Naive thymus-derived CD8-positive, alpha-beta T cell (primary cell): ENCODE data around the gene CAMTA1. TPM values are rescaled to one million over a fixed set of nuclear protein-coding genes. Genes with fewer than 3 reads are reported as not detected.
A peak's percentile ranks its signal among the peaks of the same experiment; 100 is the strongest.
"Not testable (repeated sequence)": the region's sequence is repeated elsewhere in the genome, so short reads cannot be mapped to it uniquely, and the experiment has no call there.

ENCODE experiments used
- ATAC-seq, 2 donors: fragments of 150-1000 bp; cut with Tn5 transposase in 1 of 2; sonication (Bioruptor Pico), chemical (Tn5 transposase) in 1 of 2; 1 replicate in 1 of 2; 2 replicates in 1 of 2; pipeline ENCODE4 v1.10.0; 2021; ENCODE audit warnings: mild to moderate bottlenecking in 2 of 2, moderate library complexity in 2 of 2
- POLR2A ChIA-PET: fragments of 350-600 bp; sonication (Branson Sonifier 250); formaldehyde crosslinking; loops from one replicate; lab custom pipeline; 2021; ENCODE audit warnings: antibody characterized with exemption; lab: Charles Lee
- DNase-seq, 10 donors: peaks; one replicate each; pipeline versions ENCODE4 v3.0.0 to v3.0.0-alpha.2; 2020 to 2022
- H3K27ac Mint-ChIP-seq, 10 donors: one replicate each; pipeline ENCODE4 v1.8.0; 2020 to 2022; ENCODE audit warnings: mild to moderate bottlenecking in 10 of 10, mixed read lengths in 10 of 10, moderate library complexity in 4 of 10, inconsistent platforms in 1 of 10
- H3K27me3 Mint-ChIP-seq, 5 donors: one replicate each; pipeline ENCODE4 v1.8.0; 2021 to 2022; ENCODE audit warnings: mixed read lengths in 5 of 5
- H3K36me3 Mint-ChIP-seq, 3 donors: one replicate each; pipeline ENCODE4 v1.8.0; 2020 to 2022; ENCODE audit warnings: mixed read lengths in 3 of 3, mild to moderate bottlenecking in 2 of 3, inconsistent platforms in 1 of 3
- H3K4me1 Mint-ChIP-seq, 4 donors: one replicate each; pipeline ENCODE4 v1.8.0; 2021 to 2022; ENCODE audit warnings: mixed read lengths in 4 of 4
- H3K4me3 Mint-ChIP-seq, 10 donors: one replicate each; pipeline ENCODE4 v1.8.0; 2020 to 2022; ENCODE audit warnings: mild to moderate bottlenecking in 10 of 10, mixed read lengths in 10 of 10, moderate library complexity in 6 of 10, inconsistent platforms in 1 of 10
- H3K9me3 Mint-ChIP-seq, 9 donors: one replicate each; pipeline ENCODE4 v1.8.0; 2020 to 2022; ENCODE audit warnings: mixed read lengths in 9 of 9, mild to moderate bottlenecking in 3 of 9, inconsistent platforms in 1 of 9, moderate library complexity in 1 of 9
- polyA plus RNA-seq, 3 donors: library from polyadenylated mRNA; unstranded; fragments of 300-500 nt; fragmentation: Illumina TruSeq; gene quantifications; one replicate each; pipeline ENCODE4 v1.2.3, GENCODE V29; 2021
- total RNA-seq, 8 experiments: library from RNA in 2 of 8; stranded (reverse) in 2 of 8; gene quantifications; one replicate each; pipeline ENCODE4 v1.2.3 and lab custom pipeline; 2021 to 2026

CAMTA1 gene
- total and polyA plus RNA-seq, 5 experiments from 2014 or later = 32.6 to 78.3 (median 47.3) TPM

GRCh38 chr1:7705048-7705907 is 920.0 kb downstream of the CAMTA1 start:
- DNase-seq (peak in 9 of 10 donors; percentile 14 to 78 (median 43)), ATAC-seq (peak; percentile 9 to 12)
- Mint-ChIP-seq H3K4me1 (peaks cover 4 to 23% (median 9%) of the 10 kb centered on the region in 4 donors), H3K27me3 (peaks cover 28 to 63% (median 45%) of the 10 kb centered on the region in 5 donors), H3K9me3 (peaks cover 0 to 2% (median 0%) of the 10 kb centered on the region in 9 donors), H3K4me3 (peak overlapping the region; percentile 64 to 91 (median 81)), H3K27ac (peak overlapping the region; percentile 25 to 85 (median 64)), H3K36me3 (no peaks in the 10 kb centered on the region)
- POLR2A ChIA-PET = interaction anchor here (0.8 kb wide), 1 partner anchor 1172 kb away, joined by 3 read pairs; no protein-coding TSS in a partner anchor

- H3K27ac Mint-ChIP-seq = peak overlapping the region in 5 of 10 donors; percentile 25 to 71 (median 63)
- peaks cover 0 to 2% (median 0%) of the 10 kb centered on the region in 9 donors for H3K9me3 Mint-ChIP-seq
- ATAC-seq (no peak), DNase-seq (no peak)
- peaks cover 0 to 2% (median 0%) of the 10 kb centered on the region in 3 donors for H3K36me3 Mint-ChIP-seq
- POLR2A ChIA-PET = no interaction called here
- peaks cover 31 to 68% (median 47%) of the 10 kb centered on the region in 5 donors for H3K27me3 Mint-ChIP-seq
- H3K4me3 Mint-ChIP-seq = peak overlapping the region; percentile 64 to 85 (median 80)
- H3K4me1 Mint-ChIP-seq = peaks cover 4 to 23% (median 9%) of the 10 kb centered on the region in 4 donors
Observed at GRCh38 chr1:7705908-7706216, 920.6 kb downstream of the CAMTA1 start.

GRCh38 chr1:7707527-7707926 is 922.3 kb downstream of the CAMTA1 start:
- Mint-ChIP-seq H3K27ac (no peak overlapping the region), H3K9me3 (peaks cover 0 to 2% (median 0%) of the 10 kb centered on the region in 9 donors), H3K4me1 (peaks cover 4 to 23% (median 9%) of the 10 kb centered on the region in 4 donors), H3K36me3 (peaks cover 0 to 2% (median 0%) of the 10 kb centered on the region in 3 donors), H3K27me3 (peaks cover 35 to 80% (median 49%) of the 10 kb centered on the region in 5 donors), H3K4me3 (no peak overlapping the region)
- DNase-seq = no peak
- POLR2A ChIA-PET = no interaction called here
- no peak for ATAC-seq

- H3K4me3 Mint-ChIP-seq, H3K27ac Mint-ChIP-seq, DNase-seq, H3K36me3 Mint-ChIP-seq, POLR2A ChIA-PET, H3K9me3 Mint-ChIP-seq, ATAC-seq: not testable (repeated sequence)
- H3K4me1 Mint-ChIP-seq = peaks cover 4 to 18% (median 9%) of the 10 kb centered on the region in 4 donors
- H3K27me3 Mint-ChIP-seq = peaks cover 38 to 80% (median 49%) of the 10 kb centered on the region in 5 donors
Observed at GRCh38 chr1:7708065-7708464, 922.8 kb downstream of the CAMTA1 start.

- Mint-ChIP-seq H3K4me1 (peaks cover 0 to 5% (median 2%) of the 10 kb centered on the region in 4 donors), H3K27ac (no peak overlapping the region), H3K27me3 (peaks cover 38 to 79% (median 47%) of the 10 kb centered on the region in 5 donors), H3K36me3 (peaks cover 0 to 2% (median 0%) of the 10 kb centered on the region in 3 donors), H3K4me3 (no peak overlapping the region), H3K9me3 (no peaks in the 10 kb centered on the region)
- no peak for DNase-seq
- ATAC-seq = no peak
- POLR2A ChIA-PET = no interaction called here
Observed at GRCh38 chr1:7710859-7711258, 925.6 kb downstream of the CAMTA1 start.

- ATAC-seq (no peak), DNase-seq (no peak)
Observed at GRCh38 chr1:7712731-7713323, 927.6 kb downstream of the CAMTA1 start.

GRCh38 chr1:7716506-7716905 is 931.3 kb downstream of the CAMTA1 start:
- Mint-ChIP-seq H3K4me3 (no peak overlapping the region), H3K4me1 (no peaks in the 10 kb centered on the region), H3K27ac (no peak overlapping the region), H3K9me3 (no peaks in the 10 kb centered on the region), H3K36me3 (no peaks in the 10 kb centered on the region), H3K27me3 (peaks cover 19 to 57% (median 28%) of the 10 kb centered on the region in 5 donors)
- ATAC-seq = no peak
- DNase-seq = no peak
- POLR2A ChIA-PET = no interaction called here

More at GRCh38 chr1:7712731-7713323, 927.6 kb downstream of the CAMTA1 start:
- Mint-ChIP-seq H3K4me3 (no peak overlapping the region), H3K4me1 (no peaks in the 10 kb centered on the region), H3K36me3 (peaks cover 0 to 2% (median 0%) of the 10 kb centered on the region in 3 donors), H3K9me3 (no peaks in the 10 kb centered on the region), H3K27me3 (peaks cover 29 to 70% (median 39%) of the 10 kb centered on the region in 5 donors), H3K27ac (no peak overlapping the region)
- POLR2A ChIA-PET = no interaction called here

GRCh38 chr1:7717748-7718368 is 932.6 kb downstream of the CAMTA1 start:
- Mint-ChIP-seq H3K4me1 (no peaks in the 10 kb centered on the region), H3K36me3 (no peaks in the 10 kb centered on the region), H3K27me3 (peaks cover 15 to 47% (median 23%) of the 10 kb centered on the region in 5 donors), H3K4me3 (no peak overlapping the region), H3K9me3 (no peaks in the 10 kb centered on the region), H3K27ac (no peak overlapping the region)
- no peak for ATAC-seq
- no peak for DNase-seq
- POLR2A ChIA-PET = no interaction called here

GRCh38 chr1:7719468-7720094 is 934.3 kb downstream of the CAMTA1 start:
- Mint-ChIP-seq H3K27ac (no peak overlapping the region), H3K9me3 (no peaks in the 10 kb centered on the region), H3K27me3 (peaks cover 13 to 41% (median 20%) of the 10 kb centered on the region in 5 donors), H3K4me1 (no peaks in the 10 kb centered on the region), H3K4me3 (no peak overlapping the region), H3K36me3 (no peaks in the 10 kb centered on the region)
- ATAC-seq = no peak
- DNase-seq = no peak
- POLR2A ChIA-PET = no interaction called here

GRCh38 chr1:7721940-7722669 is 936.9 kb downstream of the CAMTA1 start:
- POLR2A ChIA-PET = no interaction called here
- DNase-seq = no peak
- Mint-ChIP-seq H3K4me3 (no peak overlapping the region), H3K27ac (no peak overlapping the region), H3K27me3 (peaks cover 7 to 22% (median 10%) of the 10 kb centered on the region in 5 donors), H3K4me1 (peaks cover 0 to 6% (median 5%) of the 10 kb centered on the region in 4 donors), H3K36me3 (no peaks in the 10 kb centered on the region), H3K9me3 (no peaks in the 10 kb centered on the region)
- no peak for ATAC-seq

GRCh38 chr1:7722670-7723012 is 937.4 kb downstream of the CAMTA1 start:
- Mint-ChIP-seq H3K9me3 (no peaks in the 10 kb centered on the region), H3K27ac (no peak overlapping the region), H3K36me3 (no peaks in the 10 kb centered on the region), H3K4me3 (no peak overlapping the region), H3K27me3 (peaks cover 7 to 20% (median 10%) of the 10 kb centered on the region in 5 donors), H3K4me1 (peaks cover 0 to 6% (median 5%) of the 10 kb centered on the region in 4 donors)
- POLR2A ChIA-PET = no interaction called here
- DNase-seq (no peak), ATAC-seq (no peak)

GRCh38 chr1:7726623-7727022 is 941.4 kb downstream of the CAMTA1 start:
- POLR2A ChIA-PET = no interaction called here
- Mint-ChIP-seq H3K9me3 (peaks cover 0 to 3% (median 0%) of the 10 kb centered on the region in 9 donors), H3K36me3 (peaks cover 0 to 13% (median 0%) of the 10 kb centered on the region in 3 donors), H3K27ac (peak overlapping the region in 2 of 10 donors; percentile 27 to 53), H3K4me1 (peaks cover 0 to 6% (median 5%) of the 10 kb centered on the region in 4 donors), H3K27me3 (peaks cover 7 to 20% (median 14%) of the 10 kb centered on the region in 5 donors), H3K4me3 (no peak overlapping the region)
- ATAC-seq = no peak
- no peak for DNase-seq
